Neural cell (in vitro differentiated cells): Measurements from ENCODE around the gene SLC24A3. TPM values are rescaled to one million over a fixed set of nuclear protein-coding genes. Genes with fewer than 3 reads are reported as not detected.

Source experiments
- H2AFZ ChIP-seq: fragments of 200-600, 300-800 bp; sonication (generic), shearing (Covaris generic); 2 replicates; pipeline ENCODE4 v1.6.0; 2014; ENCODE audit warnings: low read depth, mild to moderate bottlenecking, antibody characterized with exemption, low read length, moderate library complexity
- H3F3A ChIP-seq: fragments of 200-600 bp; shearing (Covaris generic); 2 replicates; pipeline ENCODE4 v1.6.1; 2016; ENCODE audit warnings: mild to moderate bottlenecking, moderate library complexity, mixed read lengths, antibody characterized with exemption, low read length; ENCODE audit not compliant: insufficient read depth, poor library complexity, severe bottlenecking
- H3K27ac ChIP-seq: fragments of 200-600, 300-800 bp; sonication (generic), shearing (Covaris generic); 2 replicates; pipeline ENCODE4 v1.5.1; 2014; ENCODE audit warnings: mild to moderate bottlenecking, low read length, moderate library complexity
- H3K27me3 ChIP-seq: fragments of 300-800, 200-600 bp; sonication (generic), shearing (Covaris generic); 2 replicates; pipeline ENCODE4 v1.6.0; 2014; ENCODE audit warnings: mild to moderate bottlenecking, low read depth, low read length, moderate library complexity; ENCODE audit not compliant: insufficient read depth
- H3K36me3 ChIP-seq: fragments of 300-800, 200-600 bp; sonication (generic), shearing (Covaris generic); 2 replicates; pipeline ENCODE4 v1.5.1; 2014; ENCODE audit warnings: mild to moderate bottlenecking, antibody characterized with exemption, low read length, moderate library complexity; ENCODE audit not compliant: insufficient read depth
- H3K4me2 ChIP-seq: fragments of 300-800, 200-600 bp; sonication (generic), shearing (Covaris generic); 2 replicates; pipeline ENCODE4 v1.6.0; 2014; ENCODE audit warnings: mild to moderate bottlenecking, low read length
- H3K4me3 ChIP-seq: fragments of 300-800, 200-600 bp; sonication (generic), shearing (Covaris generic); 2 replicates; pipeline ENCODE4 v1.5.1; 2014; ENCODE audit warnings: mild to moderate bottlenecking, low read length, moderate library complexity
- H3K79me2 ChIP-seq: fragments of 200-600 bp; shearing (Covaris generic); replicated peaks from 2 replicates; pipeline ENCODE4 v1.6.0; 2014; ENCODE audit warnings: mild to moderate bottlenecking, low read length, moderate library complexity; ENCODE audit not compliant: insufficient read depth
- H3K9ac ChIP-seq: fragments of 300-800, 200-600 bp; sonication (generic), shearing (Covaris generic); 2 replicates; pipeline ENCODE4 v1.6.1; 2016; ENCODE audit warnings: mild to moderate bottlenecking, low read length, mixed read lengths
- H3K9me2 ChIP-seq: fragments of 200-600 bp; shearing (Covaris generic); 2 replicates; pipeline ENCODE4 v1.6.1; 2016; ENCODE audit warnings: mild to moderate bottlenecking, low read length, mixed read lengths; ENCODE audit not compliant: insufficient read depth
- H3K9me3 ChIP-seq: fragments of 200-600, 300-800 bp; sonication (generic), shearing (Covaris generic); 2 replicates; pipeline ENCODE4 v1.6.1; 2016; ENCODE audit warnings: mild to moderate bottlenecking, mixed run types, low read length, moderate library complexity, mixed read lengths
- H4K20me1 ChIP-seq: fragments of 200-600 bp; shearing (Covaris generic); 2 replicates; pipeline ENCODE4 v1.6.1; 2016; ENCODE audit warnings: mild to moderate bottlenecking, mixed run types; ENCODE audit not compliant: insufficient read depth
- EP300 ChIP-seq: fragments of 450-650 bp; conservative IDR thresholded peaks from 2 replicates; pipeline ENCODE4 v1.6.1; 2014; ENCODE audit warnings: antibody characterized with exemption, mild to moderate bottlenecking, moderate library complexity; ENCODE audit not compliant: poor library complexity, severe bottlenecking
- EZH2 ChIP-seq: fragments of 200-600, 300-800 bp; shearing (Covaris generic), sonication (generic); IDR thresholded peaks from 2 replicates; pipeline ENCODE4 v1.6.1; 2014; ENCODE audit warnings: antibody characterized with exemption, low read length, borderline replicate concordance, mild to moderate bottlenecking; ENCODE audit not compliant: insufficient read depth, poor library complexity, severe bottlenecking
- MXI1 ChIP-seq: fragments of 450-650 bp; conservative IDR thresholded peaks from 2 replicates; pipeline ENCODE4 v1.6.1; 2014; ENCODE audit warnings: antibody characterized with exemption, mild to moderate bottlenecking; ENCODE audit not compliant: poor library complexity, severe bottlenecking
- POLR2AphosphoS5 ChIP-seq: IDR thresholded peaks from 2 replicates; pipeline ENCODE4 v1.6.1; 2012
- RAD21 ChIP-seq: fragments of 450-650 bp; conservative IDR thresholded peaks from 2 replicates; pipeline ENCODE4 v1.6.1; 2014; ENCODE audit warnings: antibody characterized with exemption, mild to moderate bottlenecking, moderate library complexity
- SMC3 ChIP-seq: fragments of 450-650 bp; conservative IDR thresholded peaks from 2 replicates; pipeline ENCODE4 v1.6.1; 2014; ENCODE audit warnings: antibody characterized with exemption, mild to moderate bottlenecking, moderate library complexity; ENCODE audit not compliant: poor library complexity
- TAF1 ChIP-seq: IDR thresholded peaks from 2 replicates; pipeline ENCODE4 v1.6.1; 2012; ENCODE audit warnings: low read depth
- polyA plus RNA-seq: library from polyadenylated mRNA; depleted of rRNA; stranded (reverse); fragments of >200 nt; gene quantifications from 2 replicates; pipeline ENCODE4 v1.2.3, GENCODE V29; 2014
- TF ChIP-seq, protein P1 (sequence below): fragments of 450-650 bp; IDR thresholded peaks from 2 replicates; pipeline ENCODE4 v1.5.1; 2014; ENCODE audit warnings: antibody characterized with exemption, mild to moderate bottlenecking, moderate library complexity; ENCODE audit not compliant: poor library complexity, severe bottlenecking
- TF ChIP-seq, protein P2 (sequence below): IDR thresholded peaks from 2 replicates; pipeline ENCODE4 v1.6.1; 2012; ENCODE audit warnings: borderline replicate concordance

The SLC24A3 gene
- polyA plus RNA-seq, 1 donor from 2014 or later, result 6.5 TPM

DNA sequence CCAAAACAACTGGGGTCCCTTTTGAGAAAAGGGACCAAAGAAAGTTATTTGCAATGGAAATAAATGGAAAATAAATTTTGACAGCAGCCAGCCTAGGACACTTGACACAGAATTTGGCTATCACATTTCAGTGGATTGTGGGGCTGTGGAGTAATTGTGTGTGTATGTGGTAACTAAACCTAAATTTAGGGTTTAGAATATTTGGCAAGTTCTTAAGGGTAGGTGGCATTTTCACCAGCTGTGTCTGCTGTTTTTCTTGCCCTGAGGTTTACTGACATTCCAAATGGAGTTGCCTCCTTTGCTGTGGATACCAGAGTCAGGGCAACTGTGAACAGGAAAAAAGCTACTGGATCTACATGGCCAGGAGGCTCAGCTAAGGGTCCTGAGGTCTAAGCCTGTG, 270.9 kb downstream of the SLC24A3 start:
- Histone ChIP-seq H3K9me3 (no peaks in the 10 kb centered on the region), H3K79me2 (no peaks in the 10 kb centered on the region), H3K4me3 (no peak overlapping the region), H3K27ac (no peak overlapping the region), H3F3A (no peaks in the 10 kb centered on the region), H3K4me2 (no peak overlapping the region), H3K9me2 (no peaks in the 10 kb centered on the region), H4K20me1 (no peaks in the 10 kb centered on the region), H2AFZ (no peak overlapping the region), H3K27me3 (no peaks in the 10 kb centered on the region), H3K36me3 (no peaks in the 10 kb centered on the region), H3K9ac (no peak overlapping the region)
- TF ChIP-seq EP300 (no peak), SMC3 (no peak), TAF1 (no peak), MXI1 (no peak), POLR2AphosphoS5 (no peak), EZH2 (no peak), RAD21 (no peak)
- TF ChIP-seq, protein P1, sequence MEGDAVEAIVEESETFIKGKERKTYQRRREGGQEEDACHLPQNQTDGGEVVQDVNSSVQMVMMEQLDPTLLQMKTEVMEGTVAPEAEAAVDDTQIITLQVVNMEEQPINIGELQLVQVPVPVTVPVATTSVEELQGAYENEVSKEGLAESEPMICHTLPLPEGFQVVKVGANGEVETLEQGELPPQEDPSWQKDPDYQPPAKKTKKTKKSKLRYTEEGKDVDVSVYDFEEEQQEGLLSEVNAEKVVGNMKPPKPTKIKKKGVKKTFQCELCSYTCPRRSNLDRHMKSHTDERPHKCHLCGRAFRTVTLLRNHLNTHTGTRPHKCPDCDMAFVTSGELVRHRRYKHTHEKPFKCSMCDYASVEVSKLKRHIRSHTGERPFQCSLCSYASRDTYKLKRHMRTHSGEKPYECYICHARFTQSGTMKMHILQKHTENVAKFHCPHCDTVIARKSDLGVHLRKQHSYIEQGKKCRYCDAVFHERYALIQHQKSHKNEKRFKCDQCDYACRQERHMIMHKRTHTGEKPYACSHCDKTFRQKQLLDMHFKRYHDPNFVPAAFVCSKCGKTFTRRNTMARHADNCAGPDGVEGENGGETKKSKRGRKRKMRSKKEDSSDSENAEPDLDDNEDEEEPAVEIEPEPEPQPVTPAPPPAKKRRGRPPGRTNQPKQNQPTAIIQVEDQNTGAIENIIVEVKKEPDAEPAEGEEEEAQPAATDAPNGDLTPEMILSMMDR, result no peak

DNA sequence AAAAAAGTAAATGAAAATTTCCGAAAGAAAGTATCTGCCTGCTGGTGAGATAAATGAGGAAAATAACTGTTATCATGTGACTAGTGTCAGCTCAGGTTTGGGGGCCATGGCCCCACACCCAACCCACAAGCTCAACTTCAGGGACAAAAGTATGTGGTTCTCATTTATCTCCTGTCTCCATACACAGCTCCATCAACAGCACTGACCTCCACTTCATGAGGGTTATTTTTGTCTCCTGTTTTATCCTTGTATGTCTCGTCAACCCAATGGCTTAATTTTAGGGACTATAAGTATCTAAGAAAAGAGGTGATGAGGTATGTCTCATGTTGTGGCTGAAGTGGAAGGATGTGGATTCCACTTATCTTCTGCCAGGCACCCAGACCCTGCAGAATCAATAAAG, 274.0 kb downstream of the SLC24A3 start:
- H3F3A ChIP-seq, result no peaks in the 10 kb centered on the region
- no peak overlapping the region for H3K4me2 ChIP-seq
- no peaks in the 10 kb centered on the region for H3K27me3 ChIP-seq
- H3K9ac ChIP-seq, result no peak overlapping the region
- H3K79me2 ChIP-seq, result no peaks in the 10 kb centered on the region
- no peaks in the 10 kb centered on the region for H3K9me2 ChIP-seq
- no peaks in the 10 kb centered on the region for H3K9me3 ChIP-seq
- H3K36me3 ChIP-seq, result no peaks in the 10 kb centered on the region
- TF ChIP-seq, protein P1, result no peak
- no peak for TF ChIP-seq RAD21
- TF ChIP-seq TAF1, result no peak
- TF ChIP-seq MXI1, result no peak
- no peak for TF ChIP-seq SMC3
- TF ChIP-seq POLR2AphosphoS5, result no peak
- no peak for TF ChIP-seq EP300
- TF ChIP-seq, protein P2, sequence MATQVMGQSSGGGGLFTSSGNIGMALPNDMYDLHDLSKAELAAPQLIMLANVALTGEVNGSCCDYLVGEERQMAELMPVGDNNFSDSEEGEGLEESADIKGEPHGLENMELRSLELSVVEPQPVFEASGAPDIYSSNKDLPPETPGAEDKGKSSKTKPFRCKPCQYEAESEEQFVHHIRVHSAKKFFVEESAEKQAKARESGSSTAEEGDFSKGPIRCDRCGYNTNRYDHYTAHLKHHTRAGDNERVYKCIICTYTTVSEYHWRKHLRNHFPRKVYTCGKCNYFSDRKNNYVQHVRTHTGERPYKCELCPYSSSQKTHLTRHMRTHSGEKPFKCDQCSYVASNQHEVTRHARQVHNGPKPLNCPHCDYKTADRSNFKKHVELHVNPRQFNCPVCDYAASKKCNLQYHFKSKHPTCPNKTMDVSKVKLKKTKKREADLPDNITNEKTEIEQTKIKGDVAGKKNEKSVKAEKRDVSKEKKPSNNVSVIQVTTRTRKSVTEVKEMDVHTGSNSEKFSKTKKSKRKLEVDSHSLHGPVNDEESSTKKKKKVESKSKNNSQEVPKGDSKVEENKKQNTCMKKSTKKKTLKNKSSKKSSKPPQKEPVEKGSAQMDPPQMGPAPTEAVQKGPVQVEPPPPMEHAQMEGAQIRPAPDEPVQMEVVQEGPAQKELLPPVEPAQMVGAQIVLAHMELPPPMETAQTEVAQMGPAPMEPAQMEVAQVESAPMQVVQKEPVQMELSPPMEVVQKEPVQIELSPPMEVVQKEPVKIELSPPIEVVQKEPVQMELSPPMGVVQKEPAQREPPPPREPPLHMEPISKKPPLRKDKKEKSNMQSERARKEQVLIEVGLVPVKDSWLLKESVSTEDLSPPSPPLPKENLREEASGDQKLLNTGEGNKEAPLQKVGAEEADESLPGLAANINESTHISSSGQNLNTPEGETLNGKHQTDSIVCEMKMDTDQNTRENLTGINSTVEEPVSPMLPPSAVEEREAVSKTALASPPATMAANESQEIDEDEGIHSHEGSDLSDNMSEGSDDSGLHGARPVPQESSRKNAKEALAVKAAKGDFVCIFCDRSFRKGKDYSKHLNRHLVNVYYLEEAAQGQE, result no peak
- no peak for TF ChIP-seq EZH2
- H2AFZ ChIP-seq, result no peak overlapping the region
- H4K20me1 ChIP-seq, result no peaks in the 10 kb centered on the region
- H3K4me3 ChIP-seq, result no peak overlapping the region
- no peak overlapping the region for H3K27ac ChIP-seq
